Cardiac septum (tissue), 1 donor: Measurements from ENCODE around the gene SAC3D1. TPM values are rescaled to one million over a fixed set of nuclear protein-coding genes. Genes with fewer than 3 reads are reported as not detected.
A peak's percentile ranks its signal among the peaks of the same experiment; 100 is the strongest.
"Not testable (repeated sequence)": the region's sequence is repeated elsewhere in the genome, so short reads cannot be mapped to it uniquely, and the experiment has no call there.

Experiments used
- DNase-seq: peaks from one replicate; pipeline ENCODE4 v3.0.0-alpha.2; 2020; ENCODE audit warnings: low spot score
- intact Hi-C: fragments of 100-400 bp; cut with DNase I; formaldehyde crosslinking; loops from one replicate; pipeline ENCODE4 v1.14.0; 2022
- long read RNA-seq: library from polyadenylated mRNA; unstranded; transcript quantifications from one replicate; pipeline ENCODE4 v2.0.0, GENCODE V29; 2021
- total RNA-seq: library from RNA; stranded (reverse); fragmentation: NEBNext Ultra II Directional; extraction: Animal tissue kit (Norgen Biotek cat#: 25700); gene quantifications from one replicate; pipeline ENCODE4 v1.2.1, GENCODE V29; 2021
- donor health status: DM: no; HTN: no; CAD: no.

SAC3D1 gene
- 5.0 TPM for total RNA-seq
- long read RNA-seq, transcript SAC3D1-201 (2 exons, 1,566 nt): major isoform, 8 of 12 reads
- long read RNA-seq, partial matches to known transcripts: 0 of 12 reads
- long read RNA-seq, other reads (novel, unspliced or antisense): 0 of 12 reads

DNA sequence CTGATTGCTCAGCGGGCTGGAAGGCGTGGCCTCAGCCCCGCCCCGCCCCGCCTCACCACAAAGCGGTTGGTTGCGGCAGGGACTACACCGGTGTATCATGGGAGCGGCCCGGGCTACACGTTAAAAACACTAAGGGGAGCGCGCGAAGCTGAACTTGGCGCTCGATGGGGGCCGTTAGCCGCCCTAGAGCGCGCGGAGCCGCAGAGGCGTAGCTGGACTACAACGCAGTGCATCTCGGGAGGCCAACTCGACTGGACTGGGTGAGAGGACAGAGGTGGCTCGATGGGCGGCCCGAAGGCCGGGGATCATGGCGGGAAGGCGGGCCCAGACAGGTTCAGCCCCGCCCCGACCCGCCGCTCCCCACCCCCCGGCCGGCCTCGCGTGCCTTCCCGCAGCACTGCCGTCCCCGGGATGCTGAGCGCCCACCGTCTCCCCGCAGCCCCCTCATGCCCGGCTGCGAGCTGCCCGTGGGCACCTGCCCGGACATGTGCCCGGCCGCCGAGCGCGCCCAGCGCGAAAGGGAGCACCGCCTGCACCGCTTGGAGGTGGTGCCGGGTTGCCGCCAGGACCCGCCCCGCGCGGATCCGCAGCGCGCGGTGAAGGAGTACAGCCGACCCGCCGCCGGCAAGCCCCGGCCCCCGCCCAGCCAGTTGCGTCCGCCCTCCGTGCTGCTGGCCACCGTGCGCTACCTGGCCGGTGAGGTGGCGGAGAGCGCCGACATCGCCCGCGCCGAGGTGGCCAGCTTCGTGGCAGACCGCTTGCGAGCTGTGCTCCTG lies at the start of gene SAC3D1:
TSS of gene SAC3D1 (plus strand) at position 364 of the 776 bp plus-strand sequence. CDS start at position 447, 83 bp downstream.
- DNase-seq: peak; percentile 96
- intact Hi-C loops: loop anchor here (5.0 kb wide), 1 partner anchor 76 kb away; the partner anchor contains the start of gene ZNHIT2

DNA sequence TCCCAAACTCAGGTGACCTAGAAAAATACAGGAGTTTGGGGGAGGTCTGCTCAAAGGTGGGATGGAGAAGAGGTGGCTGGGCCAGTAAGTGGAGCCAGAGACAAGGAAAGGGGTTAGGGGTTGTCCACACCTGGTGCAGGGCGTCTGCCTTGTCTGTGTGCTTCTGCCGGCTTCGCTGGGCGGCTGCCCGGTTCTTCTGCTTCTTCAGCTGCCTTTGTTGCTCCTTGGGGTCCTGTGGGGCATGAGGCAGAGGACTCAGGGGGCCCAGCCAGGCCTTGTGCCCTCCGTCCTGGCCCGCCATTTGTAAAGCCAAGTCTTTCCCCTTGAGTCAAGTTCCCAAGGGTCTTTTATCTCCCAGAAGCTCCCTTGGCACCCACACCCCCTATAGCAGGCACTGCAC lies 46.7 kb upstream of the SAC3D1 start:
- DNase-seq: no peak
- intact Hi-C loops: no loop called here

DNA sequence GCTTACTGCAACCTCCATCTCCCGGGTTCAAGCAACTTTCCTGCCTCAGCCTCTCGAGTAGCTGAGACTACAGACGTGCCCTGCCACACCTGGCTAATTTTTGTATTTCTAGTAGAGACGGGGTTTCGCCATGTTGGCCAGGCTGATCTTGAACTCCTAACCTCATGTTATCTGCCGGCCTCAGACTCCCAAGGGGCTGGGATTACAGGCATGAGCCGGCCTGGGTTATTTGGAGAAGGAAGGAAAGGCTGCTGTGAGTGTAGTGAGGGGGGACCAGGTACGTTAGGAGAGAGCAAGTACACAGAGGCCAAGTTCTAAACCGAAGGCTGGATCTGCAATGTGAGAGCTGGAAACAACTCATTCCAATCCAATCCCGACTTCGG lies 44.7 kb upstream of the SAC3D1 start:
- intact Hi-C loops: no loop called here

DNA sequence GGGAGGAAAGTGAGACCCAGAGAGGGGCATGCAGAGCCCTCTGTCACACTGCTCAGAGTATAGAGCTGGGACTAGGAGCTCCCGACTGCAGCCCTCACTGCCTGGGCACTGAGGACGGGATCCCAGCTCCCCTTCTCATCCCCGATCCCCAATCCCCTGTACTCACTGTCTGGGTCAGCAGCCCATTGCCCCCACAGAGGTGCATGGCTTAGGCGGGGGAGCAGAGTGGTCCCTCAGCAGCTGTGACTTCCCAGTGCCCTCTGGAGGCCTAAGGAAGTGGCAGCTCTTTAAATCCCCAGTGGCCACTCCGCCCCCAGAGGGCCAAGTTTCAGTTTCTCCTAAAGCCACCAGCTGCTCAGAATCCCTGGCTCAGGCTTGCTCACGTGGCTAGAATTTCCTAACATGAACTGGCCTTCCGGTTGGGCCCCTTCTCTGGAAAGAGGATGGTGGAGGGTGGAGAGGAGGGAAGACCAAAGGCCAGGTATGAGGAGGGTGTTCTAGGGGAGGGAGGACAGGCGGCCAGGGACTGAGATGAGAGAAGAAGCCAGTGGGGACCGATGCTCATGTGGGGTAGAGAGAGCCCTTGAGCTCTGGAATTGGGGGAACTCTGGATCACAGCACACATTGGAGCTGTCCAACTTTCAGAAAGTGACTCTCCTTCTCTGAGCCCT lies 44.2 kb upstream of the SAC3D1 start, which contains the start of gene BATF2:
TSS of gene BATF2 (minus strand) at position 262 of the 671 bp plus-strand sequence. CDS start at position 205, 57 bp downstream.
- peak; percentile 87 for DNase-seq
- intact Hi-C loops: no loop called here

More for the DNA sequence above, 44.7 kb upstream of the SAC3D1 start:
- no peak for DNase-seq

DNA sequence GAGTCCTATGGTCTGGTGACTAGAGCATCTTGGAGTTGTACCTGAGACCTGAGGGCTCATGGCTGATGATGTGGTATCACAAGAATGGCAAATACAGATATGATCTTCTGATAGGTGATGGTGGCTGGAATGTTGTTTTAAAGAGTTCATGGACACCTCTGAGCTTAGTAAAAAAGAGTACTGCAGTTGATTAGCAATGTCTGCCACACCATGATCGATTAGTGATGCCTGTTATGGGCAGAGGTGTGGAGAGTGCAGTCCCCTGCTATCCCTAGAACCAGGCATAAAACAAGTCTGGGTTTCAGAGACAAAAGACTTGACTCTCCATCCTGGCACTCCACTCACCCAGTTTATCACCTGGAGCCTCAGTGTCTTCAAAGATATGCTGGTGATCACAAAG lies 42.9 kb upstream of the SAC3D1 start:
- intact Hi-C loops: no loop called here

DNA sequence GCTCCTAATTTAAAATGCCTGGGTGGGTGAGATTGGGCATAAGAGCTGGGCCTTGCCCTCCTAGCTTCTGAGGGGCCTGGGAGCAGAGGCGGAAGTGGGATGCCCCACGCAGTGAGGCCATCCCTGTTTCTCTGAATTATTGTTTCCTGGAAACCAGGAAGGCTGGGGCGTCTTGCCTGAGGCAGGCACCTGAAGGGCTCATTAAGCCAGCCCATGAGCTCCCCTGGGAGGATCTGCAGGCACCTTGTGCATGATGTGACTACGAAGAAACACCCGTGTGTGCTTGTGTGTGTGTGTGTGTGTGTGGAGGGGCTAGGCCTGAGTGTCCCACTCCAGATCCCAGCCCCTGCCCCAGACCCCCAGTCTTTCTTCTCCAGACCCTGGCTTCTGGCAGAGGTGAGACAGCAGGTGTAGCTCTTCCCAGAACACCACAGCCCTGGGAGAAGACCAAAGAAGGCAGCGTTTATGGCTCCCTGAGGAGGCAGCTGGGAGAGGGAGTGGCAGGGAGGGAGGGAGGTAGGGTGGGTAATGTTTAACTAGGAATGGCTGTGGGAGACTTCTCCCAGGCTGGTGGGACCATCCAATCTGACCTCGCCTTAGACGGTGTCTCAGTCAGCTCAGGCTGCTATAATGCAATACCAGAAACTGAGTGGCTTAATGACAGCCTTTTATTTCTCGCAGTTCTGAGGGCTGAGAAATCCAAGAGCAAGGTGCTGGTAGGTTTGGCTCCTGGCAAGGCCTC lies 42.1 kb upstream of the SAC3D1 start:
- intact Hi-C loops: no loop called here
- DNase-seq: no peak

More for the DNA sequence above, 42.9 kb upstream of the SAC3D1 start:
- DNase-seq: no peak

DNA sequence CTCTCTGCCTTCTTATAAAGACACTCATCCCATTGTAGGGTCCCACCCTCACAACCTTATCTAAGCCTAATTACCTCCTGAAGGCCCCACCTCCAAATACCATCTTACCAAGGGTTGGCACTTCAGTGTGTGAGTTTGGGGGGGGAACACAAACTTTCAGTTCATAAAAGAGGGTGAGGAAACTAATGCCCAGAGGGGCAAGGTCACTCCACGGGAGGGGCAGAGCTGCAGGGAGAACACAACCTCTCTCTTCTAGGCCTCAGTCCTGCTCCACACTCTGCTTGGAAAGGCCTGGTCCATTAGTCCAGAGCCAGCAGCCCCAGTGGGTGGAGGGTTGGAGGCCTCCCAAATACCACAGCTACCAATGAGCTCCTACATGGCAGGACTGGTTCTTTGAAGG lies 41.5 kb upstream of the SAC3D1 start:
- no peak for DNase-seq
- intact Hi-C loops: no loop called here

DNA sequence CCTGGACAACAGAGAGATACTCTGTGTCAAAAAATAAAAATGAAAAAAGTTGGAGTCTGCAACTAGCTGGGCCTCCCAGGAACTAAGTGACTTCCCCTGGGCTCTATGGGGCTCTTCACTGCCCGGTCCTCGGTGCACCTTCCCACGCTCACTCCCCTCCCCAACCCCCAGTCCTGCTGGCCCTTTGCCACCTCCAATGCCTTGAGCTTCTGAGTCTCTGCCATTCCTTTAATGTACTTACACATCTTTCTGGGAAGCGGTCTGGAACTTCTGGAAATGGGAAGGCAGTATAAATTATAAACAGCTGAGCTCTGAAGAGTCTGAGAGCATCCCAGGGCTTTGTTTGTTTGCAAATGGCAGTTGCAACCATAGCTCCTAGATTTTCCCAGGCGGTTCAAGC lies 38.3 kb upstream of the SAC3D1 start:
- intact Hi-C loops: no loop called here
- no peak for DNase-seq

DNA sequence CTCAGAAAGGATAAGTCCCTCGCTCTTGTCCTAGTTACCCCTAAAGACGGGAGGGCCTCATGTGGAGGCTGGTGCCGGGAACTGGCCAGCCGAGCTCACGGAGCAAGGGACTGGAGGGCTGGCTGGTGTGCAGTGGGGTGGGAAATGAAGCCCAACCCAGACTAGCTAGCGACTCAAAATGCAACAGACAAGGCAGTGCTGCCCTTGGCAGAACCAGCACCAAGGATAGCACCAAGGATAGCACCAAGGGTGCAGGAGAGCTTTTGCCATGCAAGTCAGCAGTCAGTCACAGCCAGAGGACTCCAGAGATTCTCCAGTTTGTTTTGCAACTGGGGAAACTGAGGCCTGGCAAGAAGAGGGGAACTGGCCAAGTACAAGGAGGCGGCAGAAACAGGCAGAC lies 37.7 kb upstream of the SAC3D1 start:
- intact Hi-C loops: no loop called here

DNA sequence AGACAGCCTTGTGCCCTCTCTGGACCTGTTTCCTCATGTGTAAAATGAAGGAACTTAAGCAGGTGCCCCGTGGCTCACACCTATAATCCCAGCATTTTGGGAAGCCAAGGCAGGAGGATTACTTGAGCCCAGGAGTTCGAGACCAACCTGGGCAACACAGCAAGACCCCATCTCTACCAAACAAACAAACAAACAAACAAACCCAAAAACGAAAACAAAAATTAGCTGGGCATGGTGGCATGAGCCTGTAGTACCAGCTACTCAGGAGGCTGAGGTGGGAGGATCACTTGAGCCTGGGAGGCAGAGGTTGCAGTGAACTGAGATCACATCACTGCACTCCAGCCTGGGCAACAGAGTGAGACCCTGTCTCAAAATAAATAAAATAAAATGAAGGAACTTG lies 37.0 kb upstream of the SAC3D1 start:
- intact Hi-C loops, DNase-seq: not testable (repeated sequence)

More for the DNA sequence above, 37.7 kb upstream of the SAC3D1 start:
- no peak for DNase-seq

DNA sequence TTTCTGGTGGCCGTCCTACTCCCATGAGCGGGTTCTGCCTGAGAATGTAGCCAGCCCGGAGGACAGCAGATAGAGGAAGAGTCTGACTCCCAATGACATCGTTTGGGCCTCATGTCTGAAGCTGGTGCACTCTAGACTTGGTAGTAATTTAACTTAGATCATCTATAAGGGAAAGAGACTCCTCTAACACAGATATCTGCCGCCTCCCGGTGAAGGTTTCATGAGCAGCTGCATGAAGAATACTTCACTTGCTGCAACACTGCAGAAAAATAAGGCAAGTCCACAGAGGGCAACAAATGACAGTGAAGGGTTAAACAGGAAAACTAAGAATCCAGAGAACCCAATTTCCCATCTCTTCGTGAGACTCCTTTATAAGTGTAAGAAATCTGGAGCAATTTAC lies 33.0 kb upstream of the SAC3D1 start:
- intact Hi-C loops: no loop called here
- no peak for DNase-seq

DNA sequence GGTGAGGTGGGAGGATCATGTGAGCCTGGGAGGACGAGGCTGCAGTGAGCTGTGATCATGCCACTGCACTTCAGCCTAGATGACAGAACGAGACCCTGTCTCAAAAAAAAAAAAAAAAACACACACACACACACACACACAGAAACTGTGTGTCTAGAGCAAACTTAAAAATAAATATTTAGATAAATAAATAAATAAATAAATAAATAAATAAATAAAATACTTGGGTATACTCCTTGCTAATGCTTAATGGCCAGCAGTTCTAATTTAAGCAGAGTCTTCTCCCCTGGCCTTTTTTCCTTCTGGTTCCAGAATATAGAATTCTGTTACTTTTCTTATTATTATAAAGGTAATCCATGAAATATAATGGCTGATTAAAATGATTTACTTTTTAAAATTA lies 32.1 kb upstream of the SAC3D1 start:
- DNase-seq: no peak

DNA sequence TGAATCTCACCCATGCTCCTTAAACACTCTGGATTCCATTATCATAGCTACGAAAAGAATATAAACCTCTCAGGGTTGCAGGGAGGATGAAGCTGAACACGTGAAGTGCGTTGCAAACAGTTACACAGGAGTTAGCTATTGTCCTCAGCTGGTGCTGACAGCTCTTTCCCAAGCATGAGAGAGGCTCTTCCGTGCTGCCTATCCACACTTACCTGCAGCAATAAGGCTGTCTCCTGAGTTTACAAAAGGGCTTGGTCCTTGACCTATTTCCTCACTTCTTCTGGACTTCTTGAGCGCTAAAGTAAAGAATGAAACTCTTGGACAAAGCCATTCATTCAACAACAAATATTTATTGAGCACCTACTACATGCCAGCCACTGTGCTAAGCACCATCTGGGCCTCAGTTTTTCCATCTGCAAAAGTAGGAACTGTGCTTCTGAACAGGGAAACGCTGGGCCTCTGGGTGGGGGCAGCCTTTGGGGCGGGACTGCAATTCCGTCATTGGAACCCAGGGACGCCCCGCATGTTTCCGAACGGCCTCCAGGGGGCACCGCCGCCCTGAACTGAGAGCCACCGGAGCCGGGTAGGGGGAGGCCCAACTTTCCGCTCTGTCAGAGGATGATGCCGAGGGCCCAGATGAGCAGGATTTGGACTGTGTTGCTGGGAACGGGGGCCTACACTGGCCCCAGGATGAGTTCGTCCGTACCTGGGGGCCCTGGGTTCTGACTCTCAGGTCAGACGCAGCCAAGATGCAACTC lies 27.7 kb upstream of the SAC3D1 start:
- intact Hi-C loops: loop anchor here (5.0 kb wide), 3 partner anchors 86 to 166 kb away; partner anchors contain the start of gene ZNHIT2
- DNase-seq: peak; percentile 96

More for the DNA sequence above, 32.1 kb upstream of the SAC3D1 start:
- intact Hi-C loops: no loop called here

DNA sequence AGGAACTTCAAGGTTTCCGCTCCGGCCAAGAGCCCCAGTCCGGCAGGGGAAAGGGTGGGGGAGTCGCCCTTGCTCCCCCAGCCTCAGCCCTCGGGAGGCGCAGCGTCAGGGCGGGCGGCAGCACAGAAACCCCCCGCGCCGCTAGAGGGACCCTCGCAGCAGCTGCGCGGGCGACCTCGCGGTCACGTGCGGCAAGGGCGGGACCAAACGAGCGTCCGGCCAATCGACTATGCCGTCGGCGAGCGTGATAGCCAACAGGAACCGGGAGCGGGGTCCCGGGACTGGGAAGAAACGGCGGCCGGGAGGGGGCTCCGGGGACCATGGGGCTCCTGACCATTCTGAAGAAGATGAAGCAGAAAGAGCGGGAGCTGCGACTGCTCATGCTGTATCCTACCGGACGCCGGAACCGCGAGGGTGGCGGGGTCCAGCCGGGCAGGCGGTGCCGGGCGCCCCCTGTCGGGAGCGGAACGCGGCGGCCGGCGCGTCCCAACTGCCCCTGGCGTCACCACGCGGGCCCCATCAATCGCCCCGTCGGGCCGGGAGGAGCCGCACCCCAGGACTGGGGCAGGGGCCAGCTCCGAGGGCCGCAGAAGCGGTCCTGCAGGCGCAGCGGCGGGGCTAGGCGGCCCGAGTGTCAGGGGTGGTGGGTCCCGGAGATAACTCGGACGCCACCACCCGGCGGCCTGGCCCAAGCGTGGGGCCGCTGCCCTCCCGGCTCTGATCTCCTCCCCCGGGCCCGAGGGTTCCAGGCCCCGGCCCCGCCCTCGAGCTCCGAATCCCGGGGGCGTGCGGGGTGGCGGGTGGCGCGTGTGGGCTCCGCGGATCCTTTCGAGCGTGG lies 26.9 kb upstream of the SAC3D1 start, which contains the start of gene ARL2:
TSS of gene ARL2 (plus strand) at position 273 of the 838 bp plus-strand sequence. CDS start at position 321, 48 bp downstream.
- intact Hi-C loops: loop anchor here (5.0 kb wide), 3 partner anchors 87 to 167 kb away; partner anchors contain the start of gene ZNHIT2
- peak; percentile 96 for DNase-seq

DNA sequence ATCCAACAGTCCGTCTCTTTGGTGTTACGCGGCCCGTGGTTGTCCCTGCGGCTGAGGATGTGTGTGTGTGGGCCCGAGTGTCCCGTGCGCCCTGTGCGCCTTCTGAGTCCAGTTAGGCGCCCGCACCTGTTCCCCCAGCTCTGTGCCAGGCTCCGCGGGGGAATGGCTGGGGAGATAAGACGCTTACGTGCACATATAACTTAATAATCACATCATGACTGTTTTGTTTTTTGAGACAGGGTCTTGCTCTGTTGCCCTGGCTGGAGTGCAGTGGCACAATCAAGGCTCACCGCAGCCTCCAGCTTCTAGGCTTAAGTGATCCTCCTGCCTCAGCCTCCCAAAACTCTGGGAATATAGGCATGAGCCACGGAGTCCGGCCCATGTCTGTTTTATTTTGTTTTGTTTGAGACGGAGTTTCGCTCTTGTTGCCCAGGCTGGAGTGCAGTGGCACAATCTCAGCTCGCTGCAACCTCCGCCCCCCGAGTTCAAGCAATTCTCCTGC lies 26.2 kb upstream of the SAC3D1 start:
- no peak for DNase-seq
- intact Hi-C loops: loop anchor here (5.0 kb wide), 3 partner anchors 87 to 167 kb away; partner anchors contain the start of gene ZNHIT2

DNA sequence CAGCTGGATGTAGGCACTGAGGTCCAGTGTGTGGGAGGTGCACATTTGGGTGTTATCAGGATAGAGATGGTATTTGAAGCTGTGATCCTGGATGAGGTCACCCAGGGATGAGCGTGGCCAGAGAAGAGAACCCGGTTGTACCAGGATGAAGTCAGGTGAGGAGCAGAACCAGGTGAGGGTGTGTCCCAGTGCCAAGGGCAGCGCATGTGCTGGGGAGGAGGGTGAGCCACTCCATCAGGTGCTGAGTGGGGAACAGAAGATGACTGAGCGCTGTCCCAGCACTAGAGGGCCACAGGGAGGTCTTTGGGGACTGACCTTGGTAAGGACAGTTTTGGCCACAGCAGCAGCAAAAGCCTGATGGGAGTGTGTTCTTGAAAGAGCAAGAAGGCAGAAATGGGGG lies 24.3 kb upstream of the SAC3D1 start:
- no peak for DNase-seq
- intact Hi-C loops: no loop called here

DNA sequence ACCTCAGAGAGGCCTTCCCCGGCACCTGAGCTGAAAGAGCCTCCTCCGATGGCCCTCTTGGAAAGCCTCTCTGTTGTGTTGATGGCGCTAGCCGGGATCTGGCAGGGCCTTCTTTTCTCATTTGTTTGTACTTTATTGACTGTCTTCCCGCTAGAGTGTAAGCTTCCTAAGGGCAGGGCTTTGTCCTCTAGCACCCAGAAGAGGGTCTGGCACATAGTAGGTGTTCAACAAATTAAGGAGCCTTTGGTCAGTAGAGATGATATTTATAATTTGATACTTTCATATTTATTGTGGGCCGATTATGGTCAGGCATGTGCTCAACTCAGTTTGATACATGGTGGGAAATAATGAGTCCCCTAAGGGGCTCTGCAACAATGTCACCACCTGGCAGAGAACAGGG lies 23.1 kb upstream of the SAC3D1 start:
- no peak for DNase-seq
- intact Hi-C loops: no loop called here

DNA sequence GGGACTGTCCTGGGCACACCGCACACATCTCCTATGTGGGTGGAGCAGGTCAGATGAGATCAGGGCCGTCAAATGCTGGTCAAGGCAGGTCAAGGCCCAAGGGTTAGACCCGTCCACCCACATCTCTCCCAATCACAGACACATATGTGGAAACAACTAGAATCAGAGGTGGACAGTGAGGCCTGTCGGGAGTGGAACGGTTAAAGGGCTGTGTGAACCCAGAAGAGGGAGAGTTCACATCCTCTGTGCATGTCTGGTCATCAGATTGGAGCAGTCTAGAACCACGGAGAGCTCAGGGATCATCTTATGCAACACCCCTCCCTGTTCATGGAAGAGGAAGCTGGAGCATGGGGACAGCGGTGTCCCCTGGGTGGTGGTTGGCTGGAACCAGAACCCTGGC lies 21.2 kb upstream of the SAC3D1 start:
- DNase-seq: no peak
- intact Hi-C loops: no loop called here
